NCI-H146 (cell line): ENCODE measurements around the gene RNF217.

Experiments used
- DNase-seq: peaks from one replicate; lab custom pipeline; 2025; lab: John Stamatoyannopoulos, UW

RNF217 gene

GRCh38 chr6:124990988-124991387 lies 28.8 kb downstream of the RNF217 start:
- DNase-seq, result no peak

DNA sequence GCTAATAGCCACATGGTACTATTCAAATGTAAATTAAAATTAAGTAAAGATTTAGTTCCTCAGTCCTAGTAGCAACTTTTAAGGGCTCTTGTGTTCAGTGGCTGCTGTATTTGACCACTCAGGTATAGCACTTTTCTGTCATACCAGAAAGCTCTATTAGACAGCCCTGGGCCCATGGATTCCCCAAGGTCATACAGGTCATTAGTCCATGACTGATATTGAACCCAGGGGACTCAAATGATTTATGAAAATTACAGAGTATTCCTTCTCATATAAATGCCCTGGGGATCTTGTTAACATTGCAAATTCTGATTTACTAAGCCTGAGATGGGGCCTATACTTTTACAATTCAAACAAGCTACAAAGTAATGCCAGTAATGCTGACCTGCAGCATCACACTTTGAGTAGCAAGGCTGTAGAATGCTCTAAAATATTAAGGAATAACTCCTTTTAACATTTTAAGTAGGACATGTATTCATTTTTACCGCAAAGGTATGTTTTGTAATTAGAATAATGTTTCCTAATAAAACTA lies 29.6 kb downstream of the RNF217 start:
- no peak for DNase-seq

DNA sequence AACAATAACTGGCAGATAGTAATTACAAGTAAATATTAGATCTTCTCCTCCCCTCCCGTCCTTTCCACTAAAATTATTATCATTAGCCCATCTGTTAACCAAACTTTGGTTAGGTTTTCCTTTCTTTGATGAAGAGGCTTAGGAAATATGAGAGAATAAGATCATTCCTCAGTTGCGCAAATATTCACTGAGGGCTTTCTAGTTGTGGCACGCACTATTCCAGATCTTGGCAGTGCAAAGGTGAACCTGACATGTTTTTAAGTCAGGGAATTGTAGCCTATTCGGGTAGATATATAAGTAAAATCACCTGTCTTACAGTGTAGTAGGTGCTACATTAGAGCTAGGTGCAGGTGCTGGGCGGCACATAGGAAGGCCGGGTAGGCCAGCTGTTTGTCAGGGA lies 31.1 kb downstream of the RNF217 start:
- DNase-seq, result peak; percentile 35

DNA sequence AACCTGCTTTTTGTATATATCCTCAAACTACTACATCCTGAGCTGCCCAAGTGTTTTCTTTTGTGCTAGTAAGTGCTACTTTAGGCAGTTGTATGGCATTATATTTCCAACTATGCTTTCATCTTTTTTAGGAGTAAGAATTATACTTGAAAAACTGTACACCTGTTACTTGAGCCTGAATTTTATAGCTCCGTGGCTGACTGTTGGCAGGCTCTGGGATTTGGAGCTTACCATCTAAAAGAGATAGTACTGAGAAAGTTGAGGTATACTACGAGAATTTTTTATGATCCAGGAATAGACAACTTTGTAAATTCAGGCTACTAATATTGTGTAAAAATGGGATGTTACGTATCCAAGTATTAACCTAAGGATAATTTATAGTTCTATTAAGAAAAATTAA lies 32.4 kb downstream of the RNF217 start:
- DNase-seq, result no peak

- no peak for DNase-seq
Observed at GRCh38 chr6:124995131-124995530, 32.9 kb downstream of the RNF217 start.

DNA sequence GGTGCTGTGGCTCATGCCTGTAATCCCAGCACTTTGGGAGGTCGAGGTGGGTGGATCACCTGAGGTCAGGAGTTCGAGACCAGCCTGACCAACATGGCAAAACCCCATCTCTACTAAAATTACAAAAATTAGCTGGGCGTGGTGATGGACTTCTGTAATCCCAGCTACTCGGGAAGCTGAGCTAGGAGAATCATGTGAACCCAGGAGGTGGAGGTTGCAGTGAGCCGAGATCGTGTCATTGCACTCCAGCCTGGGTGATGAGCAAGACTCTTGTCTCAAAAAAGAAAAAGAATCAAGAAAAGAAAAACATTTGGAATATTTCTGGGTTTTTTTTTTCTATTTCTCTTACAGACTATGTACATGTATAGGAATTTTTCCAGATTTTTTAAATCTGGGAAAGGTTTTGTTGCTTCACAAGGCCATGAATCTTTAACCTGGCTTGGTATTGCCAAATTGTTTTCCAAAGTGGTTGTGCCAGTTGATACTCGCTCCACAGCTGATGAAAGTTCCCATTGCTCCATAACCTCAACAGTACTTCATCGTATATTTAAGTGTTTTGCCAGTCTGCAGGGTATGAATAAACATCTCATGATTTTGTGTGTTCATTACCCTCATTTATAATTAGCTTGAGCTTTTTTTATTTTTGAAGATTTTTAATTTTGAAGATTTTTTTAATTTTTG lies 33.5 kb downstream of the RNF217 start:
- DNase-seq, result no peak

GRCh38 chr6:124996411-124996810 lies 34.2 kb downstream of the RNF217 start:
- no peak for DNase-seq

- DNase-seq, result no peak
Observed at GRCh38 chr6:124997196-124997875, 35.1 kb downstream of the RNF217 start.

DNA sequence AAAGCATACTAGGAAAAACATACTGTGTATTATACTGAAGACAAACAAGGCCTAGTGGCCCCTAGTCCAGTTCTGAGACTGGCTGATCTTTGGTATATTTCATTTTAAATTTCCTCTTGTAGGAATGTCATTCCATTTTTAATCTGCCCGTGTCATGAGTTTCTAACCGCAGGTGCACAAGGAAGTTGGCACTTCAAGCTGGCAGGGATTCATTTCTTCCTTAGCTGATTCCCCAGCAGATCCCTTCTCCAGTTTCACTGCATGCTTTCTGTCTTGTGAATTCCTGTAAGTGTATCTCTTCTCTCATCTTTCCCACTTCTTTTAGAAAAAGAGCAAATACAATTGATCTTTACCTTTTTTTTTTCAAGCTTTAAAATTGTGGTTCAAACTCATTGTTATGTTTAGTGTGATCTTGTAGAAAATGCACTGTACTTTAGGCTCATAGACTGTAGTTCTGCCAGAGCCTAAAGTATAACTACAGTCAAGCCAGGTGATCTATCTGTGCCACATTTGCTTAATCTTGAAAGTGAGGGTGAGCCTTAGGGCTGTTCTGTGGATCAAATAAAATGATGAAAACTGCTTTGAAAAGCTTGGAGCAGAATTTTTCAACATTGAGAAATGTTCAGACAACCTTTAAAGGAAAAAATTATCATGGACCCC lies 37.0 kb downstream of the RNF217 start:
- DNase-seq, result no peak

DNA sequence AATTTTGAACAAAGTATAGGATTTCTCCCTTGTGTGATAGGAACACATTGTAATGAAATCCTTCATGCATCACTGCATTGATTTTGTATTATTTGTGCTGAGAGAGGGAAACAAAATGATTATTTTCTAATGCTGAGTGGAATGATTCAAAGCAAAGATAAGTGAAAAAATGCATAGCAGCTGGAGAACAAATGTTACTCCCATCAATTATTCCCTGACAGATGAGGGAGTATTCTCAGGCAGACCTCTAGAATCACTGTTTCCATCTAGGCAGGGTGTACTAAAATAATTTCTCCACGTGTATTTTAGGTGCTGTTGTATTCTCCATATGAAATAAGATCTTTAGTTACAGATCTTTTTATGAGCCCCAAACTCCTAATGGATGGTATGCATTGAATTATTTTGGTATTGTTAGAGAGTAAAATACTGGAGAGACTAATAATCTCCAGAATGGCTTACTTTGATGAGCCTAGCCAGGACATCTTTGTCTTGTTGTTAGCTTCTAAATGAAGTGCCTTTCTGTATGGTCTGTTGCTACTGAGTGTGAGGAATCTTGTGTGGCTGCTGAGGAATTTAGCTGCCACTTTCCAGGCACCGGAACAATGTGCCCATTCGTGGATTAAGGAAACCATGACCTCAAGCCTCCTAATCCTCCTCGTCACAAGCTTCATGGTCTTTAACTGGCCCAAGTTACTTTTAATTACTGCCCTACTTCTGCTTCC lies 39.6 kb downstream of the RNF217 start:
- DNase-seq, result peak; percentile 23

DNA sequence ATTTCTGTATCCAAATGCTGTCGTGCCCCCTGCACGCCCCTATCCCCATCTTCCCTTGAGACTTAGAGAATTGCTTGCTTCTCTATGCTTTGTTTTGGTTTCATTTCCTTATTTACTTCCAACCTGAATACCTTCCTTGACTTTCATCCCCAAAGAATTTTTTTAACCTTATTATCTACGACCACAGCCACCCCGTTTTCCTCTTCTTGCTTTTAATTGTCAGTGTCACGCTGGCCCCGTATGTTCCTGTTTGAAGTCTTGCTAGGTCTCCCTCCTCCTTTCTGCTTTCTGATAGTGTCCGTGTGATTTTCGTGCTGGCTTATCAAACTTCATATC lies 40.1 kb downstream of the RNF217 start:
- DNase-seq, result no peak

DNA sequence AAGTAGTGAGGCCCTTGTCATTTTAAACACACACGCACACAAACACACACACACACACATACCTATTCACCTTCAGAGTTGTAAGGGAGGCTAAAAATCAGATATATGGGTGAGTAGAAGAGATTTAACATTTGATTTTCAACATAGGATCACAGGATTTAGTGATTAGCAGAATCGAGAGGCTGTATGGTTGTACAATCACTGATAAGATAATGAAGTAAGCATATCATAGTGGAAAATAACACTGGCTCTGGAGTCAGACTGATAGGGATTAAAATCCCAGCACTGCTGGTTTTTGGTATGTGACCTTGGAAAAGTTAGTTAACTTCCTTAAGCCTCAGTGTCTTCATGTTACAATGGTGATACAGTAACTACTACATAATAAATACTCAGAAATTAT lies 40.8 kb downstream of the RNF217 start:
- DNase-seq, result no peak

- DNase-seq, result no peak
Observed at GRCh38 chr6:125004198-125004597, 42.0 kb downstream of the RNF217 start.

GRCh38 chr6:125004797-125005595 lies 42.8 kb downstream of the RNF217 start:
- no peak for DNase-seq

GRCh38 chr6:125008261-125008703 lies 46.0 kb downstream of the RNF217 start:
- DNase-seq, result no peak

- no peak for DNase-seq
Observed at GRCh38 chr6:125008957-125009356, 46.7 kb downstream of the RNF217 start.

- no peak for DNase-seq
Observed at GRCh38 chr6:125009578-125009977, 47.3 kb downstream of the RNF217 start.

DNA sequence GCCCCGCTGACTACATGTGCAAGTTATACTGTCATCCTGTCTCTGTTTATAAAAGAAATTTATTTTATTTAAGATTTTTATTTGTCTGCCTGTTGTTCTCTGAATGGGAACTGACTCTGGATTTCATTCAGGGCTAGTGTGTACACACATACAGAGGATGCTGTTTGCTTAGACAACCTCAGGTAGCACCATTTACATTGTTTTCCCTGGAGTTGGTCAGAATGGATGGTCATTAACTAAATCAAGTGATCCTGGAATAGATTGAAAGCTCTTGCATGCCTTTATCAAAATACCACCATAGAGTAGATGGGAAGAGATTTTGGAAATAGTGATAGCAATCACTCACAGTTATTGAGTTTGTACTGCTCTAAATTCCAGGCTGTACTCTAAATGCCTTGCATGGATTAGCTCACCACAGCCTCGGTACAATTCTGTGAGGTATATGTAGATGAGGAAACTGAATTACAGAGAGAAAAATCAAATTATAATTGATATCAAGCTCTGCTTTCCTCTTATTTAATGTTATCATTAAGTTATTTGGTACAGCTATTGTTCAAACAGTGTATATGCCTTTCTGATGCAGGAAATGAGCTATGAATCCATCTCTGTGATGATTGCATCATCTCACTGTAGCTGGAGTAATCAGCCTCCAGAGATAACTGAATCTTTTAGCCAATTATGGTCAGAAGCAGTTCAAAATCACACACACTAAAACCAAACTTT lies 51.9 kb downstream of the RNF217 start:
- DNase-seq, result peak; percentile 79

DNA sequence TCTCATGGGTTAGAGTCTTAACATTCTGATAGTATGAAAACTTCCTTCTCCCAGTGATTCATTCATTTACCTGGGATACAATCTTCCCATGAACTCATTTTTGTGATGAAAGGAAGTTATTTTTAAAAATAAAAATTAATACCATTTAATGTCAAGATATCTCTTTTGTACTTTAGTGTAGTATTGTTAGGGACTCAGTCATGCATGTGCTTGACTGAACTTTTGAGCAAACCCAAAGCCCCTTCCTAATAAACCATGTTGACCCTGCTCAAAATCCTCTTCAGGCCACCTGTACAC lies 52.4 kb downstream of the RNF217 start:
- no peak for DNase-seq

- DNase-seq, result no peak
Observed at GRCh38 chr6:125015152-125015551, 52.9 kb downstream of the RNF217 start.

DNA sequence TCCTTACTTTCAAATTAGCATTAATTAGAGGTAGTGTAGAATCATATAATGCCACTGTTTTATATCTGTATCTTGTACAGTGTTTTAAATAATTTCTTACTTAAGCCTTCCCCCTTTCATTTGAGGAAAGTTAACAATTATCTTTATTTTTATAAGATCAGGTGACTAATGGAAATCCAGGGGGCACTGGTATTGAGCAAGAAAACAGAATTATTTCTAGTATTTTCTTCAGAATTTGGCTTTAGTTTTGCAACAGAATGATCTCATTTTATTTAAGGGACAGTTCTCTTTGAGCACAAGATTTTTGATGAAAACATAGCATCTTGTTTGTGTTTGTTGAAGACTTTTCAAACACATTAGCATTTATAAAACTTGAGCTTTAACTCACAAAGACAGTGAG lies 55.9 kb downstream of the RNF217 start:
- no peak for DNase-seq
